SK-N-MC (cell line): Measurements from ENCODE around the gene TMCO4.

Source experiments
- EZH2 ChIP-seq: fragments of 200-600 bp; sonication (generic); IDR thresholded peaks from one replicate; pipeline ENCODE4 v1.6.1; 2017; ENCODE audit warnings: antibody characterized with exemption
- FOXP2 ChIP-seq: optimal IDR thresholded peaks from 2 replicates; pipeline ENCODE3; 2011; ENCODE audit warnings: mild to moderate bottlenecking, moderate library complexity; ENCODE audit not compliant: insufficient read depth; ENCODE audit errors: extremely low read length, control extremely low read depth
- POLR2AphosphoS5 ChIP-seq: IDR thresholded peaks from 2 replicates; pipeline ENCODE4 v1.6.1; 2012; ENCODE audit warnings: mild to moderate bottlenecking, low read depth, low read length, borderline replicate concordance

GRCh38 chr1:19828546-19828945, 28.8 kb upstream of the TMCO4 start:
- TF ChIP-seq EZH2 (no peak), FOXP2 (no peak), POLR2AphosphoS5 (no peak)
